ENCODE data around the gene PIGK. TPM values are rescaled to one million over a fixed set of nuclear protein-coding genes. Genes with fewer than 3 reads are reported as not detected.

Gene PIGK
- polyA plus RNA-seq, 3 donors from 2014 or later, result 54.1 to 74.8 (median 55.1) TPM

- no peaks in the 10 kb centered on the region for H3K9me3 Mint-ChIP-seq
- no peak for DNase-seq
- H3K27ac Mint-ChIP-seq, result no peak overlapping the region
- no peaks in the 10 kb centered on the region for H3K27me3 Mint-ChIP-seq (ENCODE audit: low read depth in 3 of 3)
- peaks cover 11 to 37% (median 24%) of the 10 kb centered on the region in 3 donors for H3K36me3 Mint-ChIP-seq
- no peak overlapping the region for H3K4me3 Mint-ChIP-seq
- no peaks in the 10 kb centered on the region for H3K4me1 Mint-ChIP-seq
These were observed 98.3 kb downstream of the PIGK start for GRCh38 chr1:77120950-77121349.

GRCh38 chr1:77118712-77119111 is 100.5 kb downstream of the PIGK start:
- peaks cover 12 to 38% (median 21%) of the 10 kb centered on the region in 3 donors for H3K36me3 Mint-ChIP-seq
- H3K27ac Mint-ChIP-seq, result no peak overlapping the region
- H3K9me3 Mint-ChIP-seq, result no peaks in the 10 kb centered on the region
- no peaks in the 10 kb centered on the region for H3K4me1 Mint-ChIP-seq
- no peak overlapping the region for H3K4me3 Mint-ChIP-seq
- DNase-seq, result no peak
- no peaks in the 10 kb centered on the region for H3K27me3 Mint-ChIP-seq (ENCODE audit: low read depth in 3 of 3)

GRCh38 chr1:77104672-77105071 is 114.6 kb downstream of the PIGK start:
- H3K4me1 Mint-ChIP-seq, result no peaks in the 10 kb centered on the region
- H3K4me3 Mint-ChIP-seq, result no peak overlapping the region
- peaks cover 2% of the 10 kb centered on the region in 3 donors for H3K27me3 Mint-ChIP-seq (ENCODE audit: low read depth in 3 of 3)
- peaks cover 5 to 14% (median 10%) of the 10 kb centered on the region in 3 donors for H3K36me3 Mint-ChIP-seq
- H3K27ac Mint-ChIP-seq, result no peak overlapping the region
- DNase-seq, result no peak
- H3K9me3 Mint-ChIP-seq, result no peaks in the 10 kb centered on the region

- H3K4me1 Mint-ChIP-seq, result no peaks in the 10 kb centered on the region
These were observed 115.7 kb downstream of the PIGK start for GRCh38 chr1:77103486-77103885.

GRCh38 chr1:77100875-77101274 is 118.4 kb downstream of the PIGK start:
- H3K4me1 Mint-ChIP-seq, result no peaks in the 10 kb centered on the region
- H3K36me3 Mint-ChIP-seq, result peaks cover 5 to 16% (median 15%) of the 10 kb centered on the region in 3 donors
- no peak overlapping the region for H3K4me3 Mint-ChIP-seq
- no peak overlapping the region for H3K27ac Mint-ChIP-seq
- peaks cover 0 to 3% (median 0%) of the 10 kb centered on the region in 6 donors for H3K9me3 Mint-ChIP-seq
- no peak for DNase-seq
- peaks cover 0 to 2% (median 0%) of the 10 kb centered on the region in 3 donors for H3K27me3 Mint-ChIP-seq (ENCODE audit: low read depth in 3 of 3)

More at GRCh38 chr1:77103486-77103885, 115.7 kb downstream of the PIGK start:
- Mint-ChIP-seq H3K4me3 (no peak overlapping the region), H3K27ac (no peak overlapping the region), H3K27me3 (ENCODE audit: low read depth in 3 of 3) (peaks cover under 1 to 2% (median 2%) of the 10 kb centered on the region in 3 donors), H3K36me3 (peaks cover under 1 to 10% (median 7%) of the 10 kb centered on the region in 3 donors), H3K9me3 (no peaks in the 10 kb centered on the region)
- DNase-seq, result no peak

- Mint-ChIP-seq H3K4me3 (no peak overlapping the region), H3K36me3 (peaks cover 5 to 12% (median 12%) of the 10 kb centered on the region in 3 donors), H3K9me3 (peaks cover 0 to 3% (median 0%) of the 10 kb centered on the region in 6 donors), H3K4me1 (no peaks in the 10 kb centered on the region), H3K27ac (no peak overlapping the region), H3K27me3 (ENCODE audit: low read depth in 3 of 3) (no peaks in the 10 kb centered on the region)
- DNase-seq, result no peak
These were observed 122.6 kb downstream of the PIGK start for GRCh38 chr1:77096496-77097255.

- H3K36me3 Mint-ChIP-seq, result peaks cover 5 to 17% (median 17%) of the 10 kb centered on the region in 3 donors
- no peak for DNase-seq
- no peak overlapping the region for H3K27ac Mint-ChIP-seq
- H3K9me3 Mint-ChIP-seq, result peaks cover 0 to 3% (median 0%) of the 10 kb centered on the region in 6 donors
- H3K4me3 Mint-ChIP-seq, result no peak overlapping the region
- no peaks in the 10 kb centered on the region for H3K4me1 Mint-ChIP-seq
- no peaks in the 10 kb centered on the region for H3K27me3 Mint-ChIP-seq (ENCODE audit: low read depth in 3 of 3)
These were observed 124.0 kb downstream of the PIGK start for GRCh38 chr1:77095236-77095635.

GRCh38 chr1:77089756-77090155 is 129.5 kb downstream of the PIGK start:
- Mint-ChIP-seq H3K36me3 (peaks cover 4 to 20% (median 11%) of the 10 kb centered on the region in 3 donors), H3K4me3 (no peak overlapping the region)

GRCh38 chr1:77085109-77085508 is 134.1 kb downstream of the PIGK start:
- H3K36me3 Mint-ChIP-seq, result peaks cover 4 to 17% (median 10%) of the 10 kb centered on the region in 3 donors
- no peak overlapping the region for H3K27ac Mint-ChIP-seq
- peaks cover 0 to 4% (median 3%) of the 10 kb centered on the region in 3 donors for H3K27me3 Mint-ChIP-seq (ENCODE audit: low read depth in 3 of 3)
- no peak for DNase-seq
- H3K9me3 Mint-ChIP-seq, result no peaks in the 10 kb centered on the region
- no peaks in the 10 kb centered on the region for H3K4me1 Mint-ChIP-seq
- no peak overlapping the region for H3K4me3 Mint-ChIP-seq

More at GRCh38 chr1:77089756-77090155, 129.5 kb downstream of the PIGK start:
- Mint-ChIP-seq H3K4me1 (no peaks in the 10 kb centered on the region), H3K9me3 (no peaks in the 10 kb centered on the region), H3K27me3 (ENCODE audit: low read depth in 3 of 3) (no peaks in the 10 kb centered on the region), H3K27ac (no peak overlapping the region)
- DNase-seq, result no peak

GRCh38 chr1:77084457-77084856 is 134.8 kb downstream of the PIGK start:
- no peak for DNase-seq
- H3K27ac Mint-ChIP-seq, result no peak overlapping the region
- peaks cover 4 to 17% (median 10%) of the 10 kb centered on the region in 3 donors for H3K36me3 Mint-ChIP-seq
- no peaks in the 10 kb centered on the region for H3K4me1 Mint-ChIP-seq
- no peaks in the 10 kb centered on the region for H3K9me3 Mint-ChIP-seq
- H3K4me3 Mint-ChIP-seq, result no peak overlapping the region
- peaks cover 0 to 5% (median 5%) of the 10 kb centered on the region in 3 donors for H3K27me3 Mint-ChIP-seq (ENCODE audit: low read depth in 3 of 3)

GRCh38 chr1:77081834-77082233 is 137.4 kb downstream of the PIGK start:
- DNase-seq, result no peak
- H3K4me3 Mint-ChIP-seq, result no peak overlapping the region
- no peak overlapping the region for H3K27ac Mint-ChIP-seq
- peaks cover 0 to 20% (median 10%) of the 10 kb centered on the region in 3 donors for H3K36me3 Mint-ChIP-seq
- peaks cover 2 to 8% (median 5%) of the 10 kb centered on the region in 3 donors for H3K27me3 Mint-ChIP-seq (ENCODE audit: low read depth in 3 of 3)
- no peaks in the 10 kb centered on the region for H3K4me1 Mint-ChIP-seq
- no peaks in the 10 kb centered on the region for H3K9me3 Mint-ChIP-seq

GRCh38 chr1:77076759-77077158 is 142.5 kb downstream of the PIGK start:
- DNase-seq, result no peak
- Mint-ChIP-seq H3K27ac (no peak overlapping the region), H3K4me3 (no peak overlapping the region), H3K36me3 (peaks cover 0 to 4% (median 3%) of the 10 kb centered on the region in 3 donors), H3K9me3 (peaks cover 0 to 2% (median 0%) of the 10 kb centered on the region in 6 donors), H3K27me3 (ENCODE audit: low read depth in 3 of 3) (peaks cover 4 to 9% (median 5%) of the 10 kb centered on the region in 3 donors), H3K4me1 (no peaks in the 10 kb centered on the region)

GRCh38 chr1:77068013-77068412 is 151.2 kb downstream of the PIGK start:
- Mint-ChIP-seq H3K27ac (no peak overlapping the region), H3K4me3 (no peak overlapping the region), H3K36me3 (no peaks in the 10 kb centered on the region), H3K9me3 (no peaks in the 10 kb centered on the region), H3K27me3 (ENCODE audit: low read depth in 3 of 3) (peaks cover 2 to 4% (median 2%) of the 10 kb centered on the region in 3 donors), H3K4me1 (no peaks in the 10 kb centered on the region)
- DNase-seq, result no peak

- Mint-ChIP-seq H3K9me3 (no peaks in the 10 kb centered on the region), H3K36me3 (no peaks in the 10 kb centered on the region), H3K4me1 (no peaks in the 10 kb centered on the region), H3K27me3 (ENCODE audit: low read depth in 3 of 3) (peaks cover 2 to 4% (median 2%) of the 10 kb centered on the region in 3 donors), H3K27ac (no peak overlapping the region), H3K4me3 (no peak overlapping the region)
- no peak for DNase-seq
These were observed 153.4 kb downstream of the PIGK start for GRCh38 chr1:77065693-77066342.
